Measurements from ENCODE around the gene POLRMT. TPM values are rescaled to one million over a fixed set of nuclear protein-coding genes. Genes with fewer than 3 reads are reported as not detected.

The POLRMT gene
- total RNA-seq, 1 experiment from 2014 or later, result 100 TPM

- no peaks in the 10 kb centered on the region for H3K9me3 ChIP-seq (ENCODE audit: low read depth, low read length, poor library complexity, severe bottlenecking)
- peak; percentile 92 for DNase-seq (ENCODE audit: low spot score)
- H3K27me3 ChIP-seq (replicated peaks; ENCODE audit: insufficient read depth, low read depth, low read length, poor library complexity), result no peaks in the 10 kb centered on the region
- H3K36me3 ChIP-seq (ENCODE audit: insufficient read depth, low read length, poor library complexity, severe bottlenecking), result no peaks in the 10 kb centered on the region
- intact Hi-C loops (cut with micrococcal nuclease; ENCODE audit: unreplicated experiment), result loop anchor here (1.0 to 10.0 kb wide), 2 partner anchors 69 to 250 kb away; partner anchors contain the start of genes KISS1R and R3HDM4
- peak; percentile 91 for TF ChIP-seq CTCF (conservative IDR thresholded peaks at IDR 0.05; ENCODE audit: low read depth, low read length)
- TF ChIP-seq EZH2 (IDR thresholded peaks at IDR 0.05; ENCODE audit: borderline replicate concordance, low read depth, low read length, poor library complexity, severe bottlenecking), result no peak
- no peak overlapping the region for H3K27ac ChIP-seq (ENCODE audit: low read depth, low read length, poor library complexity, severe bottlenecking)
- ChIA-PET POLR2A (ENCODE audit: low non-redundant PET) (no interaction called here), CTCF (interaction anchor here (0.6 kb wide), 1 partner anchor 189 kb away, joined by 10 read pairs; no protein-coding TSS in a partner anchor)
- H3K4me1 ChIP-seq (ENCODE audit: insufficient read depth, low read length, poor library complexity, severe bottlenecking), result peaks cover 17% of the 10 kb centered on the region
- BruUV-seq (replicated peaks), result no TSS peak
- no peak overlapping the region for H3K4me3 ChIP-seq (ENCODE audit: low read depth, low read length, poor library complexity, severe bottlenecking)
Measured at GRCh38 chr19:664913-665443, 31.6 kb upstream of the POLRMT start.

- CTCF ChIA-PET, result interaction anchor here (0.6 to 1.0 kb wide), 4 partner anchors 70 to 603 kb away, joined by 3 to 11 read pairs (median 4); no protein-coding TSS in a partner anchor
- no TSS peak for BruUV-seq (replicated peaks)
- H3K9me3 ChIP-seq (ENCODE audit: low read depth, low read length, poor library complexity, severe bottlenecking), result no peaks in the 10 kb centered on the region
- POLR2A ChIA-PET (ENCODE audit: low non-redundant PET), result interaction anchor here (0.5 kb wide), 1 partner anchor 136 kb away, joined by 3 read pairs; no protein-coding TSS in a partner anchor
- no peaks in the 10 kb centered on the region for H3K27me3 ChIP-seq (replicated peaks; ENCODE audit: insufficient read depth, low read depth, low read length, poor library complexity)
- intact Hi-C loops (cut with micrococcal nuclease; ENCODE audit: unreplicated experiment), result loop anchor here (10.0 kb wide), 1 partner anchor 251 kb away; the partner anchor contains the start of genes KISS1R and R3HDM4
- H3K36me3 ChIP-seq (ENCODE audit: insufficient read depth, low read length, poor library complexity, severe bottlenecking), result no peaks in the 10 kb centered on the region
- TF ChIP-seq CTCF (conservative IDR thresholded peaks at IDR 0.05; ENCODE audit: low read depth, low read length) (no peak), EZH2 (IDR thresholded peaks at IDR 0.05; ENCODE audit: borderline replicate concordance, low read depth, low read length, poor library complexity, severe bottlenecking) (no peak)
- no peak for DNase-seq (ENCODE audit: low spot score)
- peaks cover 17% of the 10 kb centered on the region for H3K4me1 ChIP-seq (ENCODE audit: insufficient read depth, low read length, poor library complexity, severe bottlenecking)
- H3K4me3 ChIP-seq (ENCODE audit: low read depth, low read length, poor library complexity, severe bottlenecking), result peak overlapping the region; percentile 40
- H3K27ac ChIP-seq (ENCODE audit: low read depth, low read length, poor library complexity, severe bottlenecking), result peak overlapping the region; percentile 67
Measured at GRCh38 chr19:663682-664117, 30.4 kb upstream of the POLRMT start.

GRCh38 chr19:662962-663681 lies 29.8 kb upstream of the POLRMT start, which contains the start of gene RNF126:
Gene RNF126 (minus strand): TSS chr19:663214. CDS start chr19:663121, 93 bp downstream.
- H3K36me3 ChIP-seq (ENCODE audit: insufficient read depth, low read length, poor library complexity, severe bottlenecking), result no peaks in the 10 kb centered on the region
- ChIA-PET CTCF (interaction anchor here (0.6 to 1.0 kb wide), 3 partner anchors 71 to 604 kb away, joined by 3 to 11 read pairs (median 6); no protein-coding TSS in a partner anchor), POLR2A (ENCODE audit: low non-redundant PET) (interaction anchor here (0.5 to 0.7 kb wide), 2 partner anchors 135 to 141 kb away, joined by 3 to 13 read pairs; no protein-coding TSS in a partner anchor)
- intact Hi-C loops (cut with micrococcal nuclease; ENCODE audit: unreplicated experiment), result loop anchor here (10.0 kb wide), 1 partner anchor 252 kb away; the partner anchor contains the start of genes KISS1R and R3HDM4
- H3K27ac ChIP-seq (ENCODE audit: low read depth, low read length, poor library complexity, severe bottlenecking), result peak within 1 kb of the TSS; percentile 95
- H3K4me1 ChIP-seq (ENCODE audit: insufficient read depth, low read length, poor library complexity, severe bottlenecking), result peaks cover 17% of the 10 kb centered on the region
- H3K9me3 ChIP-seq (ENCODE audit: low read depth, low read length, poor library complexity, severe bottlenecking), result no peaks in the 10 kb centered on the region
- H3K4me3 ChIP-seq (ENCODE audit: low read depth, low read length, poor library complexity, severe bottlenecking), result peak within 1 kb of the TSS; percentile 99
- no peaks in the 10 kb centered on the region for H3K27me3 ChIP-seq (replicated peaks; ENCODE audit: insufficient read depth, low read depth, low read length, poor library complexity)
- DNase-seq (ENCODE audit: low spot score), result peak; percentile 96
- no TSS peak for BruUV-seq (replicated peaks)
- TF ChIP-seq CTCF (conservative IDR thresholded peaks at IDR 0.05; ENCODE audit: low read depth, low read length) (no peak), EZH2 (IDR thresholded peaks at IDR 0.05; ENCODE audit: borderline replicate concordance, low read depth, low read length, poor library complexity, severe bottlenecking) (no peak)
